SW 1271 (cell line): ENCODE measurements around the gene SPP2.

ENCODE experiments used
- DNase-seq, 2 experiments: peaks; one replicate each; lab custom pipeline; 2025; lab: John Stamatoyannopoulos, UW

SPP2 gene

GRCh38 chr2:234050455-234051135, at the start of gene SPP2:
Gene SPP2 (plus strand): TSS chr2:234050702. CDS start chr2:234050787, 85 bp downstream.
- DNase-seq, result no peak

GRCh38 chr2:234001380-234002160, 48.9 kb upstream of the SPP2 start:
- no peak for DNase-seq

- no peak for DNase-seq
These were observed 48.2 kb upstream of the SPP2 start for GRCh38 chr2:234002281-234002680.

- peak; percentile 70 to 91 for DNase-seq
These were observed 46.4 kb upstream of the SPP2 start for GRCh38 chr2:234003972-234004617.

- no peak for DNase-seq
These were observed 45.4 kb upstream of the SPP2 start for GRCh38 chr2:234005126-234005525.

- no peak for DNase-seq
These were observed 44.0 kb upstream of the SPP2 start for GRCh38 chr2:234006501-234006900.

GRCh38 chr2:234014427-234014826, 36.1 kb upstream of the SPP2 start:
- DNase-seq, result no peak

GRCh38 chr2:234015861-234016260, 34.6 kb upstream of the SPP2 start:
- DNase-seq, result no peak

GRCh38 chr2:234019896-234020295, 30.6 kb upstream of the SPP2 start:
- no peak for DNase-seq

- DNase-seq, result no peak
These were observed 30.2 kb upstream of the SPP2 start for GRCh38 chr2:234020332-234020731.

- DNase-seq, result no peak
These were observed 28.1 kb upstream of the SPP2 start for GRCh38 chr2:234022424-234022823.

GRCh38 chr2:234024304-234024703, 26.2 kb upstream of the SPP2 start:
- DNase-seq, result no peak

GRCh38 chr2:234025466-234025865, 25.0 kb upstream of the SPP2 start:
- DNase-seq, result no peak

GRCh38 chr2:234025891-234026401, 24.6 kb upstream of the SPP2 start:
- DNase-seq, result no peak

- no peak for DNase-seq
These were observed 23.7 kb upstream of the SPP2 start for GRCh38 chr2:234026693-234027254.

GRCh38 chr2:234027641-234028040, 22.9 kb upstream of the SPP2 start:
- no peak for DNase-seq

- DNase-seq, result no peak
These were observed 21.3 kb upstream of the SPP2 start for GRCh38 chr2:234029150-234029733.

GRCh38 chr2:234031207-234031606, 19.3 kb upstream of the SPP2 start:
- DNase-seq, result no peak

GRCh38 chr2:234032279-234032856, 18.1 kb upstream of the SPP2 start:
- DNase-seq, result no peak

GRCh38 chr2:234033174-234033573, 17.3 kb upstream of the SPP2 start:
- DNase-seq, result no peak

GRCh38 chr2:234033885-234034284, 16.6 kb upstream of the SPP2 start:
- DNase-seq, result no peak
